B cell (primary cell): ENCODE results near the gene NDOR1. TPM values are rescaled to one million over a fixed set of nuclear protein-coding genes. Genes with fewer than 3 reads are reported as not detected.

ENCODE experiments used
- ATAC-seq: fragments of 200-7000 bp; cut with Tn5 transposase; one replicate; pipeline ENCODE4 v1.10.0; 2021; ENCODE audit warnings: low read depth, mild to moderate bottlenecking, moderate number of reproducible peaks, moderate library complexity
- CTCF ChIA-PET: fragments of 350-600 bp; sonication (Branson Sonifier 250); formaldehyde crosslinking; loops from one replicate; lab custom pipeline; 2021; ENCODE audit warnings: antibody characterized with exemption, inconsistent platforms; lab: Charles Lee
- POLR2A ChIA-PET: fragments of 350-600 bp; sonication (Branson Sonifier 250); formaldehyde crosslinking; loops from one replicate; lab custom pipeline; 2021; ENCODE audit warnings: antibody characterized with exemption; lab: Charles Lee
- DNase-seq: peaks from one replicate; pipeline ENCODE4 v3.0.0; 2013
- H2AFZ ChIP-seq: 2 replicates; pipeline ENCODE4 v1.6.1; 2012; ENCODE audit warnings: mild to moderate bottlenecking, low read depth, low read length; ENCODE audit not compliant: insufficient read depth, poor library complexity, severe bottlenecking
- H3K27ac ChIP-seq, 2 donors: 1 replicate in 1 of 2; 2 replicates in 1 of 2; pipeline ENCODE4 v1.5.1; 2012 to 2013; ENCODE audit warnings: low read length in 2 of 2, mild to moderate bottlenecking in 2 of 2, moderate library complexity in 1 of 2
- H3K27me3 ChIP-seq, 4 experiments: fragments of 200-600 bp in 1 of 4; sonication (generic) in 1 of 4; replicated peaks in 1 of 4; 1 replicate in 2 of 4; 2 replicates in 2 of 4; pipeline versions ENCODE4 v1.6.1 to v1.7.0; 2013 to 2016; ENCODE audit warnings: low read length in 3 of 4, mild to moderate bottlenecking in 2 of 4, mixed read lengths in 1 of 4, moderate library complexity in 1 of 4; ENCODE audit not compliant: insufficient read depth in 4 of 4, control insufficient read depth in 3 of 4; ENCODE audit errors: control extremely low read depth in 1 of 4
- H3K36me3 ChIP-seq, 2 experiments: replicated peaks in 1 of 2; 1 replicate in 1 of 2; 2 replicates in 1 of 2; pipeline versions ENCODE4 v1.6.1 to v1.7.1; 2013; ENCODE audit warnings: low read length in 1 of 2; ENCODE audit not compliant: insufficient read depth in 2 of 2, control insufficient read depth in 1 of 2; ENCODE audit errors: control extremely low read depth in 1 of 2, extremely low read depth in 1 of 2
- H3K4me1 ChIP-seq, 2 donors: fragments of 200-600 bp in 1 of 2; sonication (generic) in 1 of 2; 1 replicate in 1 of 2; 2 replicates in 1 of 2; pipeline versions ENCODE4 v1.5.1 to v1.6.1; 2013 to 2017; ENCODE audit warnings: low read length in 2 of 2; ENCODE audit not compliant: control insufficient read depth in 2 of 2, insufficient read depth in 2 of 2
- H3K4me2 ChIP-seq: replicated peaks from 2 replicates; pipeline ENCODE3; 2012; ENCODE audit warnings: mild to moderate bottlenecking, low read depth, low read length; ENCODE audit not compliant: poor library complexity, severe bottlenecking
- H3K4me3 ChIP-seq, 5 experiments: fragments of 200-600 bp in 1 of 5; sonication (generic) in 1 of 5; 1 replicate in 3 of 5; 2 replicates in 2 of 5; pipeline versions ENCODE4 v1.5.1 to v1.7.0; 2011 to 2016; ENCODE audit warnings: low read length in 4 of 5, mild to moderate bottlenecking in 4 of 5, low read depth in 2 of 5, control low read depth in 1 of 5, moderate library complexity in 1 of 5; ENCODE audit not compliant: insufficient read depth in 1 of 5; ENCODE audit errors: control extremely low read depth in 1 of 5, extremely low read depth in 1 of 5
- H3K79me2 ChIP-seq: fragments of 200-600 bp; sonication (generic); one replicate; pipeline ENCODE4 v1.6.0; 2016; ENCODE audit warnings: low read length; ENCODE audit not compliant: control insufficient read depth, insufficient read depth
- H3K9ac ChIP-seq: fragments of 200-600 bp; sonication (generic); 2 replicates; pipeline ENCODE4 v1.6.1; 2017; ENCODE audit warnings: mild to moderate bottlenecking, low read length, moderate library complexity
- H3K9me3 ChIP-seq, 3 donors: one replicate each; pipeline versions ENCODE4 v1.6.1 to v1.7.1; 2013; ENCODE audit warnings: low read length in 2 of 3; ENCODE audit not compliant: control insufficient read depth in 2 of 3, insufficient read depth in 1 of 3; ENCODE audit errors: control extremely low read depth in 1 of 3
- H4K20me1 ChIP-seq: 2 replicates; pipeline ENCODE4 v1.6.0; 2012; ENCODE audit warnings: mild to moderate bottlenecking, low read length; ENCODE audit not compliant: insufficient read depth, control insufficient read depth, poor library complexity, severe bottlenecking
- H3K27ac Mint-ChIP-seq: one replicate; pipeline ENCODE4 v1.8.0; 2021; ENCODE audit warnings: mixed read lengths
- H3K27me3 Mint-ChIP-seq: one replicate; pipeline ENCODE4 v1.8.0; 2021; ENCODE audit warnings: mixed read lengths
- H3K4me1 Mint-ChIP-seq: one replicate; pipeline ENCODE4 v1.8.0; 2021; ENCODE audit warnings: mixed read lengths
- H3K4me3 Mint-ChIP-seq: one replicate; pipeline ENCODE4 v1.8.0; 2021; ENCODE audit warnings: mixed read lengths
- H3K9me3 Mint-ChIP-seq: one replicate; pipeline ENCODE4 v1.8.0; 2022; ENCODE audit warnings: mixed read lengths; ENCODE audit not compliant: insufficient read depth
- EZH2 ChIP-seq: IDR thresholded peaks from 2 replicates; pipeline ENCODE4 v1.6.1; 2012; ENCODE audit warnings: borderline replicate concordance, low read depth, mild to moderate bottlenecking, moderate library complexity, low read length; ENCODE audit not compliant: insufficient read depth, poor library complexity, severe bottlenecking
- WGBS: methylation state at CpG from one replicate; pipeline ENCODE4 v1.1.5; 2013; ENCODE audit warnings: missing lambda C conversion rate; ENCODE audit not compliant: insufficient coverage; 5-methylcytosine and 5-hydroxymethylcytosine counted together
- intact Hi-C: fragments of 100-400 bp; cut with micrococcal nuclease; formaldehyde crosslinking; loops from one replicate; pipeline ENCODE4 v1.10.0; 2022
- polyA plus RNA-seq: library from polyadenylated mRNA; depleted of rRNA; stranded (reverse); fragments of >200 nt; gene quantifications from 2 replicates; pipeline ENCODE4 v1.2.3, GENCODE V29; 2012
- total RNA-seq, 2 donors: library from RNA; stranded (reverse); fragments of 120-200 nt in 1 of 2; gene quantifications; 1 replicate in 1 of 2; 2 replicates in 1 of 2; pipeline versions ENCODE4 v1.2.3 to v1.2.4, GENCODE V29; 2013 to 2022
- TF ChIP-seq, protein P1 (sequence below): fragments of 200-600 bp; IDR thresholded peaks from one replicate; pipeline ENCODE4 v1.8.0; 2022; ENCODE audit warnings: antibody characterized with exemption, mild to moderate bottlenecking

The NDOR1 gene
- total and polyA plus RNA-seq, 2 donors (not counting 1 experiment from before 2014, with no cell fraction given): 36.4 to 40.9 TPM

DNA sequence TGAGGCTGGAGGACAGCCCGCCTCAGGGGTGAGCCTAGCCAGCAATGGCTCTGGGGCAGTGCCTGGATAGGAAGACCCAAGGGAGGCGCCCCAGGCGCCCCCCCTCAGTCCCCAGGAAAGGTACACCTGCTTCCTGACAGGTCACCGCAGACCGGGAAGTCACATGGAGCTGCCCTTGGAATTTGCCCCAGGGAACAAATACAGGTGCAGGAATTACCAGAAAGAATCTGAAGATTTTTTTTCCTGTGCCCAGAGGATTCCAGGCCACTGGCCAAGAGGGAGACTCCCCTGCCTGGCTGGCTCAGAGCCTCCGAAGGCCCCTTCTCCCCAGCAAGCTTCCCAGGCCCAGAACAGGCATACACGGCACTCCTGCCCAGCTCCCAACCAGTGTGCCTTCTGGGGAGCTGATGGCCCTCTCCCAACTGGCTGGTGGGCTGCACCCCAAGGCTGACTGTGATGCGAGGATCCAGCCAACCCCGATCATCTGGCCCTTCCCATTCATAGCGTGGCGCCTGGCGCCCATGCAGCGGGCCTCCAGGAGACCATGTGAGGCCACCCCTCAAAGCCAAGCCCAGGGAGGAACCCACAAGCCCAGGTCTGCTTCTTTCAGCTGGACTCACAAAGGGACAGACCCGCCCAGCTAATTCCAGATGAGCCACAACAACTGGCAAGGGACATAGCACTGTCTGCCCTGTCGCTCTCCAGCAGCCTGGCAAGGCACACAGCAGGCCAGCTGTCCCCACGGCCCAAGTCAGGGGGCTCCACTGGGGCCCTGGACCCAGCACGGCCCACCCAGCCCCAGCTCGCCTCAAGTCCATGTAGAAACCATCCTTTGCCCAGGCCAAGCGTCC, 7.2 kb upstream of the NDOR1 start:
- Histone ChIP-seq H2AFZ (no peak overlapping the region), H3K4me1 (peaks cover 16 to 22% of the 10 kb centered on the region in 2 donors), H3K9me3 (no peaks in the 10 kb centered on the region), H3K79me2 (peaks cover 78% of the 10 kb centered on the region), H4K20me1 (peaks cover 38% of the 10 kb centered on the region), H3K4me3 (no peak overlapping the region), H3K9ac (no peak overlapping the region), H3K36me3 (no peaks in the 10 kb centered on the region), H3K4me2 (no peak overlapping the region), H3K27ac (no peak overlapping the region), H3K27me3 (peaks cover 0 to 6% (median 0%) of the 10 kb centered on the region in 4 experiments)
- H3K4me3 Mint-ChIP-seq: peak overlapping the region; percentile 77
- no peaks in the 10 kb centered on the region for H3K9me3 Mint-ChIP-seq
- H3K27me3 Mint-ChIP-seq: no peaks in the 10 kb centered on the region
- CTCF ChIA-PET: interaction anchor here (1.2 to 1.5 kb wide), 2 partner anchors 9 to 29 kb away, joined by 3 to 7 read pairs; partner anchors contain the start of genes ANAPC2, RNF224 and SSNA1
- no peak overlapping the region for H3K27ac Mint-ChIP-seq
- ATAC-seq (no peak), DNase-seq (no peak)
- no peak for TF ChIP-seq EZH2
- TF ChIP-seq, protein P1, sequence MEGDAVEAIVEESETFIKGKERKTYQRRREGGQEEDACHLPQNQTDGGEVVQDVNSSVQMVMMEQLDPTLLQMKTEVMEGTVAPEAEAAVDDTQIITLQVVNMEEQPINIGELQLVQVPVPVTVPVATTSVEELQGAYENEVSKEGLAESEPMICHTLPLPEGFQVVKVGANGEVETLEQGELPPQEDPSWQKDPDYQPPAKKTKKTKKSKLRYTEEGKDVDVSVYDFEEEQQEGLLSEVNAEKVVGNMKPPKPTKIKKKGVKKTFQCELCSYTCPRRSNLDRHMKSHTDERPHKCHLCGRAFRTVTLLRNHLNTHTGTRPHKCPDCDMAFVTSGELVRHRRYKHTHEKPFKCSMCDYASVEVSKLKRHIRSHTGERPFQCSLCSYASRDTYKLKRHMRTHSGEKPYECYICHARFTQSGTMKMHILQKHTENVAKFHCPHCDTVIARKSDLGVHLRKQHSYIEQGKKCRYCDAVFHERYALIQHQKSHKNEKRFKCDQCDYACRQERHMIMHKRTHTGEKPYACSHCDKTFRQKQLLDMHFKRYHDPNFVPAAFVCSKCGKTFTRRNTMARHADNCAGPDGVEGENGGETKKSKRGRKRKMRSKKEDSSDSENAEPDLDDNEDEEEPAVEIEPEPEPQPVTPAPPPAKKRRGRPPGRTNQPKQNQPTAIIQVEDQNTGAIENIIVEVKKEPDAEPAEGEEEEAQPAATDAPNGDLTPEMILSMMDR: no peak
- POLR2A ChIA-PET: interaction anchor here (2.0 kb wide), 1 partner anchor 10 kb away, joined by 18 read pairs; the partner anchor contains the start of genes ANAPC2 and SSNA1
- H3K4me1 Mint-ChIP-seq: peaks cover 17% of the 10 kb centered on the region
- intact Hi-C loops: no loop called here
- WGBS: 96% methylated on average over 19 of the region's 19 CpGs

DNA sequence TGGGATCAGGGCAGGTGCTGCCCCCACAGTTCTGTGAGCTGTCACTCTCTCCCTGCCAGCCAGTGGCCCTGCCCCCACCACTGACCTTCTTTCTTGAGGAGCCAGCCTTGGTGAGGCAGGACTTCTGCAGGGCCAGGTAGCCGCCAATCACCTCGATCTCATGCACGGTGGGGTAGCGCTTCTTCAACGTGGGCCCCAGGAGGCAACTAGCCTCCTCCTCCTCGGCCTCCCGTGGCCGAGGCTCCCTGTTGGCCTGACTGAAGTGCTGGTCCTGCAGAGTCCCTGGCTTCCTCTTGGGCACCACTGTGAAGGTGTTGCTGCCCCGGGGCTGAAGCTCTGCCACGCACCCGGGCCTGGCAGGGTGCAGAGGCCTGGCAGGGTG, 6.6 kb upstream of the NDOR1 start:
- Histone ChIP-seq H3K4me3 (no peak overlapping the region), H3K27me3 (peaks cover 0 to 6% (median 0%) of the 10 kb centered on the region in 4 experiments), H2AFZ (no peak overlapping the region), H3K36me3 (peaks cover 0 to 2% of the 10 kb centered on the region in 2 experiments), H3K27ac (no peak overlapping the region), H3K4me1 (peaks cover 20 to 28% of the 10 kb centered on the region in 2 donors), H3K9ac (no peak overlapping the region), H3K79me2 (peaks cover 80% of the 10 kb centered on the region), H3K4me2 (peak overlapping the region; percentile 96), H3K9me3 (no peaks in the 10 kb centered on the region), H4K20me1 (peaks cover 44% of the 10 kb centered on the region)
- Mint-ChIP-seq H3K27me3 (no peaks in the 10 kb centered on the region), H3K4me1 (peaks cover 18% of the 10 kb centered on the region), H3K4me3 (peak overlapping the region; percentile 77), H3K9me3 (no peaks in the 10 kb centered on the region), H3K27ac (no peak overlapping the region)
- CTCF ChIA-PET: interaction anchor here (1.5 kb wide), 1 partner anchor 10 kb away, joined by 7 read pairs; the partner anchor contains the start of genes ANAPC2 and SSNA1
- 97% methylated on average over 11 of the region's 11 CpGs for WGBS
- DNase-seq (no peak), ATAC-seq (no peak)
- TF ChIP-seq, protein P1: no peak
- TF ChIP-seq EZH2: no peak
- POLR2A ChIA-PET: interaction anchor here (0.6 to 2.0 kb wide), 2 partner anchors 11 to 76 kb away, joined by 3 to 18 read pairs; partner anchors contain the start of genes ANAPC2 and SSNA1
- intact Hi-C loops: no loop called here
